Osteoblast (primary cell): ENCODE results near the gene HOPX. TPM values are rescaled to one million over a fixed set of nuclear protein-coding genes. Genes with fewer than 3 reads are reported as not detected.
"Not testable (repeated sequence)": the region's sequence is repeated elsewhere in the genome, so short reads cannot be mapped to it uniquely, and the experiment has no call there.

Experiments used
- DNase-seq: peaks from one replicate; pipeline ENCODE4 v3.0.0; 2011; ENCODE audit warnings: low spot score, mixed read lengths; ENCODE audit not compliant: insufficient read length; ENCODE audit errors: missing footprints
- H2AFZ ChIP-seq: 2 replicates; pipeline ENCODE4 v1.6.0; 2011; ENCODE audit warnings: mild to moderate bottlenecking, low read length
- H3K27ac ChIP-seq: 2 replicates; pipeline ENCODE4 v1.5.1; 2011; ENCODE audit warnings: mild to moderate bottlenecking, low read depth, low read length, moderate library complexity
- H3K27me3 ChIP-seq: 2 replicates; pipeline ENCODE4 v1.6.0; 2012; ENCODE audit warnings: mild to moderate bottlenecking, control low read depth, inconsistent platforms, low read length, moderate library complexity; ENCODE audit not compliant: insufficient read depth
- H3K36me3 ChIP-seq: 2 replicates; pipeline ENCODE4 v1.5.1; 2011; ENCODE audit warnings: mild to moderate bottlenecking, low read length, control low read depth, moderate library complexity; ENCODE audit not compliant: insufficient read depth
- H3K4me1 ChIP-seq: 2 replicates; pipeline ENCODE4 v1.5.1; 2011; ENCODE audit warnings: mild to moderate bottlenecking, low read length, control low read depth, moderate library complexity; ENCODE audit not compliant: insufficient read depth
- H3K4me2 ChIP-seq: 2 replicates; pipeline ENCODE4 v1.6.0; 2011; ENCODE audit warnings: mild to moderate bottlenecking, low read length; ENCODE audit not compliant: insufficient read depth
- H3K4me3 ChIP-seq: fragments of 200-600 bp; sonication (generic); 3 replicates; pipeline ENCODE4 v1.5.1; 2012; ENCODE audit warnings: mild to moderate bottlenecking, low read length, inconsistent platforms; ENCODE audit not compliant: insufficient read depth
- H3K79me2 ChIP-seq: 2 replicates; pipeline ENCODE4 v1.6.0; 2012; ENCODE audit warnings: mild to moderate bottlenecking, low read length, control low read depth, inconsistent platforms; ENCODE audit not compliant: insufficient read depth
- H3K9me3 ChIP-seq: 2 replicates; pipeline ENCODE4 v1.5.1; 2011; ENCODE audit warnings: low read depth, low read length, control low read depth
- H4K20me1 ChIP-seq: 2 replicates; pipeline ENCODE4 v1.6.0; 2012; ENCODE audit warnings: mild to moderate bottlenecking, low read length, control low read depth; ENCODE audit not compliant: insufficient read depth
- total RNA-seq: library from RNA; depleted of rRNA; stranded (reverse); fragments of >200 nt; gene quantifications from 2 replicates; pipeline ENCODE4 v1.2.3, GENCODE V29; 2012
- TF ChIP-seq, protein P1 (sequence below): IDR thresholded peaks from 2 replicates; pipeline ENCODE4 v1.5.1; 2011; ENCODE audit warnings: mild to moderate bottlenecking, low read depth, low read length, moderate library complexity; ENCODE audit errors: extremely low read depth

Gene HOPX
- total RNA-seq, 1 donor = 0.36 TPM

DNA sequence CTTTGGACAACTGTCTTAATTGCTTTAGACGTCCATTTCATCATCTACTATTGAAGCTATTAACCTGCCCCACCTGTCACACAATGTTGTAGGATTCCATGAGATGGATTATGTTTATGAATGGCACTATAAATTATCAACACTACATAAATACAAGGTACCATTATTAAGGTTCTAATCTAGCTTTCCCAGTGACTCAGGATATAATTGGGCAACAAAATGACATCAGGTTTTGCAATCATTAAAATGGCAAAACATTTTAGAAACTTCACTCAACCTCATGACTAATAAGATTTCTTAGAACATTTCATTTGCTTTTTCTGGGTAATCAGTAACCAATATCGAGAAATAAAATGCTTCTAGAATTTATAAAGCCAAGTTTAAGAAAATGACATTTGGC is 9.2 kb downstream of the HOPX start:
- TF ChIP-seq, protein P1, sequence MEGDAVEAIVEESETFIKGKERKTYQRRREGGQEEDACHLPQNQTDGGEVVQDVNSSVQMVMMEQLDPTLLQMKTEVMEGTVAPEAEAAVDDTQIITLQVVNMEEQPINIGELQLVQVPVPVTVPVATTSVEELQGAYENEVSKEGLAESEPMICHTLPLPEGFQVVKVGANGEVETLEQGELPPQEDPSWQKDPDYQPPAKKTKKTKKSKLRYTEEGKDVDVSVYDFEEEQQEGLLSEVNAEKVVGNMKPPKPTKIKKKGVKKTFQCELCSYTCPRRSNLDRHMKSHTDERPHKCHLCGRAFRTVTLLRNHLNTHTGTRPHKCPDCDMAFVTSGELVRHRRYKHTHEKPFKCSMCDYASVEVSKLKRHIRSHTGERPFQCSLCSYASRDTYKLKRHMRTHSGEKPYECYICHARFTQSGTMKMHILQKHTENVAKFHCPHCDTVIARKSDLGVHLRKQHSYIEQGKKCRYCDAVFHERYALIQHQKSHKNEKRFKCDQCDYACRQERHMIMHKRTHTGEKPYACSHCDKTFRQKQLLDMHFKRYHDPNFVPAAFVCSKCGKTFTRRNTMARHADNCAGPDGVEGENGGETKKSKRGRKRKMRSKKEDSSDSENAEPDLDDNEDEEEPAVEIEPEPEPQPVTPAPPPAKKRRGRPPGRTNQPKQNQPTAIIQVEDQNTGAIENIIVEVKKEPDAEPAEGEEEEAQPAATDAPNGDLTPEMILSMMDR = no peak
- Histone ChIP-seq H3K36me3 (no peaks in the 10 kb centered on the region), H2AFZ (no peak overlapping the region), H3K9me3 (no peaks in the 10 kb centered on the region), H3K4me1 (peaks cover 25% of the 10 kb centered on the region), H4K20me1 (no peaks in the 10 kb centered on the region), H3K4me2 (no peak overlapping the region), H3K79me2 (no peaks in the 10 kb centered on the region), H3K4me3 (no peak overlapping the region), H3K27ac (no peak overlapping the region), H3K27me3 (peaks cover 3% of the 10 kb centered on the region)
- no peak for DNase-seq

DNA sequence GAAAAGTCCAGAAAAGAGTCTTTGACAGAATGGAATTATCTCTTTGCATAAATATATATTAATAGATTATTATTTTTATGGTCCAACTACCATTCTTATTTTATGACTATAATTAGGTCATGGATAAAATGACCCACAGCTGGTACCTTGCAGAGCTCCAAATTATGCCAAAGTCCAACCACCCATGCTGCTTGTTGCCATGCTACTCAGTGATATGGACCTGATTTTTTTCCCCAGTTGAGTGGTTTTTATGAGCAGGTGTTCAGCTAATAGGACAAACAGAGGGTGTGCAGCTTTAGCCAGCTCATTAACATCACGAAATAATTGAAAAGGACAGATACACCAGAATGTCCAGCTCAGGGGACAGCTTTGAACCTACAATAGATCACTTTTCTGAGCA is 9.7 kb downstream of the HOPX start:
- H3K27me3 ChIP-seq = peaks cover 3% of the 10 kb centered on the region
- TF ChIP-seq, protein P1 = no peak
- H3K9me3 ChIP-seq = no peaks in the 10 kb centered on the region
- H3K36me3 ChIP-seq = no peaks in the 10 kb centered on the region
- H3K79me2 ChIP-seq = no peaks in the 10 kb centered on the region
- no peaks in the 10 kb centered on the region for H4K20me1 ChIP-seq
- no peak overlapping the region for H3K4me3 ChIP-seq
- no peak overlapping the region for H3K4me2 ChIP-seq
- no peak for DNase-seq
- H2AFZ ChIP-seq = no peak overlapping the region
- H3K27ac ChIP-seq = no peak overlapping the region
- peaks cover 26% of the 10 kb centered on the region for H3K4me1 ChIP-seq

DNA sequence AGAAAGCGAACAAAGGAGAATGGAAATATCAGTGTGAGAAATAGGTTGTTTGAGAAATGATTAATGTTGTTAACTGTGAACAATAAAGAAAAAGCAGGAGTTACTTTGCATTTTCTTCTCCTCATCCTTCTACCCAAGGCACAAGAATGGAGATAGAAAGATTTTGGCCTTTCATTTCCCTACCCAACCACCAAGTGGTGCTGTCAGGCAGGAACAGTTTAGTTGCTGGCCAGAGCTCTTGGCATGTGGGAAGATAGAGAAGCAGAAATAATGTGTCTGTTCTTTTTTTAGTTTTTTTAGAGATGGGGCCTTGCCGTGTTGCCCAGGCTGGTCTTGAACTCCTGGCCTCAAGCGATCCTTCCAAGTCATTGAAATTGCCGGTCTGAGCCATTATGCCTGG is 12.8 kb downstream of the HOPX start:
- Histone ChIP-seq H3K36me3 (no peaks in the 10 kb centered on the region), H3K27ac (no peak overlapping the region), H2AFZ (no peak overlapping the region), H3K79me2 (no peaks in the 10 kb centered on the region), H3K4me1 (peaks cover 17% of the 10 kb centered on the region), H3K4me2 (no peak overlapping the region), H3K4me3 (no peak overlapping the region), H3K27me3 (peaks cover 9% of the 10 kb centered on the region), H4K20me1 (no peaks in the 10 kb centered on the region), H3K9me3 (no peaks in the 10 kb centered on the region)
- no peak for DNase-seq
- TF ChIP-seq, protein P1 = peak; percentile 35

DNA sequence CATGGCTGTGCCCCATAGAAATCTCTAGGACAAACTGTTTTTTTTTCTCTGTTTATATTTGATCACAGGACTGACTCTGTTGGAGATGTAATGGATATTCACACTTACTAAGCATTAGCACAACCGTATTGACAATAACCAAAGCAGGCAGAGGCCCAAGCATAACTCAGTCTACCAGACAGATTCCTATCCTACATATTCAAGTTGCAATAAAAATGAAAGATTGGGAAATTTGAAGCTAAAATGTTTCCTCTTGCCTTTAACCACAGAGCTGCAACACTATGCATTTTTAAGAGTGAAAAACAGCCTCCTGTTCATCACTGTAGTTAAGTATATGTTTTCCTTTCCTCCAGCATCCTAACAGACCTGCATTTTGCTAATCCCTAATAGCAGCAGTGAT is 13.7 kb downstream of the HOPX start:
- Histone ChIP-seq H3K27me3 (peaks cover 16% of the 10 kb centered on the region), H3K4me1 (peaks cover 17% of the 10 kb centered on the region)
- H3K4me3 ChIP-seq, DNase-seq, H4K20me1 ChIP-seq, H3K27ac ChIP-seq, H3K4me2 ChIP-seq, H3K36me3 ChIP-seq, H3K9me3 ChIP-seq, H3K79me2 ChIP-seq, H2AFZ ChIP-seq: not testable (repeated sequence)

DNA sequence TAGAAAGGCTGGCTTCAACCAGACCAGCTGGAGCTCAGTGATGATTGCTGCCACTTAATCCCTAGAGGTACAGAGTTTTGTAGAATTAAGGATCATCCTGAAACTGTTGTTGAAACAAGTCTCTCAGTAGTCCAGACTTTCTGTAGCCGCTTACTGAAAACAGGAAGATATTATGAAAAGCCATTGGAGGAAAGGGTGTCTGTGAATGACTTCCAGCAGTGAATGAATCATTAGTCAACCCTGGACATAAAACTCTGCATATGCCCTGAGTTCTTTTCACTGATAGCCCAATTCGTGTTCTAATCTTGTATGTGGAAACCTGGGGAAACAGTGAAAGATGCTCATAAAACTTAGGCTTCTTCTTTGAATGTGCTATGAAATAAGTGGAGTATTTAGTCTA is 14.8 kb downstream of the HOPX start:
- H3K4me3 ChIP-seq = no peak overlapping the region
- H3K36me3 ChIP-seq = no peaks in the 10 kb centered on the region
- no peaks in the 10 kb centered on the region for H4K20me1 ChIP-seq
- peaks cover 28% of the 10 kb centered on the region for H3K27me3 ChIP-seq
- DNase-seq = peak; percentile 91
- no peaks in the 10 kb centered on the region for H3K79me2 ChIP-seq
- H3K4me2 ChIP-seq = no peak overlapping the region
- TF ChIP-seq, protein P1 = no peak
- no peak overlapping the region for H3K27ac ChIP-seq
- H3K9me3 ChIP-seq = no peaks in the 10 kb centered on the region
- peaks cover 17% of the 10 kb centered on the region for H3K4me1 ChIP-seq
- H2AFZ ChIP-seq = no peak overlapping the region
